Measurements from ENCODE around the gene EVA1C. TPM values are rescaled to one million over a fixed set of nuclear protein-coding genes. Genes with fewer than 3 reads are reported as not detected.
A peak's percentile ranks its signal among the peaks of the same experiment; 100 is the strongest.
"Not testable (repeated sequence)": the region's sequence is repeated elsewhere in the genome, so short reads cannot be mapped to it uniquely, and the experiment has no call there.

Gene EVA1C
- total RNA-seq, 4 donors from 2014 or later = 57.4 to 108 (median 66.7) TPM

DNA sequence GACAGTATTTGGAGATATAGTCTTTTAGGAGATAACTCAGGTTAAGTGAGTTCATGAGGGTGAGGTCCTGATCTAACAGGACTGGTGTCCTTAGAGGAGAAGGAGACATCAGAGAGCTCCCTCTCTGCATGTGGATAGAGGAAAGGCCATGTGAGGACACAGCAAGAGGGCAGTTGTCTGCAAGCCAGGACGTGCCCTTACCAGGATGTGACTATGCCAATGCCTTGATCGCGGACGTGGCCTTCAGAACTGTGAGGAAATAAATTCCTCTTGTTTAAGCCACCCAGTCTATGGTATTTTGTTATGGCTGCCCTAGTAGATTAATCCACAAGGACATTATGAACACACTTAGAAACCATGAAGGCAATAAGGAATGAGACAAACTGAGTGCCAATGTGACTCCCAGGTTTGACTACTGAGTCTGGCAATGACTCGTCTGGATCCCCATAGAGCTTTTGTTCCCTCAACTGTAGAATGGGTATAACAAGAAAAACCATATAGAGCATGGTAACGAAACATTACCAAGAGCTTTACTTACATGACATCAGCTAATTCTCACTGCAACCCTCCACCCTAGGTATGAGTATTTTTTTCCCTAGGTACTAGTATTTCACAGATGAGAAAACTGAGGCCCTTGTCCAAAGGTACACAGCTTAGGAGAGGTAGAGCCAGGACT is 26.2 kb upstream of the EVA1C start:
- DNase-seq (ENCODE audit: low spot score in 2 of 2) = no peak
- 54 to 65% methylated on average over 6 of the region's 6 CpGs for WGBS, 2 donors
- TF ChIP-seq POLR2A (IDR thresholded peaks at IDR 0.05) = no peak
- TF ChIP-seq, protein P1, sequence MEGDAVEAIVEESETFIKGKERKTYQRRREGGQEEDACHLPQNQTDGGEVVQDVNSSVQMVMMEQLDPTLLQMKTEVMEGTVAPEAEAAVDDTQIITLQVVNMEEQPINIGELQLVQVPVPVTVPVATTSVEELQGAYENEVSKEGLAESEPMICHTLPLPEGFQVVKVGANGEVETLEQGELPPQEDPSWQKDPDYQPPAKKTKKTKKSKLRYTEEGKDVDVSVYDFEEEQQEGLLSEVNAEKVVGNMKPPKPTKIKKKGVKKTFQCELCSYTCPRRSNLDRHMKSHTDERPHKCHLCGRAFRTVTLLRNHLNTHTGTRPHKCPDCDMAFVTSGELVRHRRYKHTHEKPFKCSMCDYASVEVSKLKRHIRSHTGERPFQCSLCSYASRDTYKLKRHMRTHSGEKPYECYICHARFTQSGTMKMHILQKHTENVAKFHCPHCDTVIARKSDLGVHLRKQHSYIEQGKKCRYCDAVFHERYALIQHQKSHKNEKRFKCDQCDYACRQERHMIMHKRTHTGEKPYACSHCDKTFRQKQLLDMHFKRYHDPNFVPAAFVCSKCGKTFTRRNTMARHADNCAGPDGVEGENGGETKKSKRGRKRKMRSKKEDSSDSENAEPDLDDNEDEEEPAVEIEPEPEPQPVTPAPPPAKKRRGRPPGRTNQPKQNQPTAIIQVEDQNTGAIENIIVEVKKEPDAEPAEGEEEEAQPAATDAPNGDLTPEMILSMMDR (IDR thresholded peaks at IDR 0.05) = no peak
- no peak overlapping the region for H3K4me3 ChIP-seq (ENCODE audit: low read depth, poor library complexity, severe bottlenecking)
- intact Hi-C loops (cut with DNase I; ENCODE audit: low total_unique reads) = loop anchor here (10.0 kb wide), 1 partner anchor 208 kb away; no protein-coding TSS in a partner anchor

DNA sequence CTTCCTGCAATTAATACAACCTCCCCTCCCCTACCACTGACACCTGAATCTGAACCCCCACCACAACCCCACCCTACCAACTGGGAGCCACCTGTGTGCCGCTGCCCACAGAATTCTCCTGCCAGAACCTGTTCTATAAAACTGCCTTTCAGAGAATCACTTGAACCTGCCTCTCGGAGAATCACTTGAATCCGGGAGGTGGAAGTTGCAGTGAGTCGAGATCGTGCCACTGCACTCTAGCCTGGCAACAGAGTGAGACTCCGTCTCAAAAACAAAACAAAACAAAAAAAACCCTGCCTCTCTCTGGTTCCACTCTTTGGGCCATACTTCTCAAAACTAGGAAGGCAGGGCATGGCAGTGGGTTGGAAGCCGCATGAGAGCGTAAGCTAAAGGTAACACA is 25.4 kb upstream of the EVA1C start:
- 88 to 93% methylated on average over 8 of the region's 8 CpGs for WGBS, 2 donors

DNA sequence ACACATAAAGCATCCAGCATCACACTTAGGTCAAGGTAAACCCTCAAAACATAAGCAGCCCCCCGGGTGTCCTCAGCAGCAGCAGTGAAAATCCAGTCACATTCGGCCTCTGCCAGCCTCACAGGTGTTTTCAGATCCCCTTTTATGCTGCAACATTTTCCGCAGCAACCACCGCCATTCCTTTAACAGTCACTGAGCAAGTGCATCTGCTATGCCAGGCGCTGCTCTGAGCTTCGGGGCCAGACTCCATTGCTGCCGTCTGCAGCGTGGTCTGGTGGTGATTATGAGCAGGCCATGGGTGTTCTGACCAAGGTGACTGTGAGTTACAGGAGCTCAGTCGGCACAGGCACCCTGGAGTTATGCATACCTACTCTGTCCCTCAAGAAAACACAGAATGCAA is 24.2 kb upstream of the EVA1C start:
- 82 to 93% methylated on average over 9 of the region's 9 CpGs for WGBS, 2 donors
- intact Hi-C loops (cut with DNase I; ENCODE audit: low total_unique reads) = loop anchor here (10.0 kb wide), 1 partner anchor 206 kb away; no protein-coding TSS in a partner anchor
- no peak for DNase-seq (ENCODE audit: low spot score in 2 of 2)
- H3K4me3 ChIP-seq (ENCODE audit: low read depth, poor library complexity, severe bottlenecking) = no peak overlapping the region
- no peak for TF ChIP-seq POLR2A (IDR thresholded peaks at IDR 0.05)
- TF ChIP-seq, protein P1 (IDR thresholded peaks at IDR 0.05) = no peak

More for the DNA sequence above, 25.4 kb upstream of the EVA1C start:
- intact Hi-C loops (cut with DNase I; ENCODE audit: low total_unique reads) = loop anchor here (10.0 kb wide), 1 partner anchor 208 kb away; no protein-coding TSS in a partner anchor
- no peak overlapping the region for H3K4me3 ChIP-seq (ENCODE audit: low read depth, poor library complexity, severe bottlenecking)
- no peak for DNase-seq (ENCODE audit: low spot score in 2 of 2)
- TF ChIP-seq POLR2A (IDR thresholded peaks at IDR 0.05) = no peak
- TF ChIP-seq, protein P1 (IDR thresholded peaks at IDR 0.05) = no peak

DNA sequence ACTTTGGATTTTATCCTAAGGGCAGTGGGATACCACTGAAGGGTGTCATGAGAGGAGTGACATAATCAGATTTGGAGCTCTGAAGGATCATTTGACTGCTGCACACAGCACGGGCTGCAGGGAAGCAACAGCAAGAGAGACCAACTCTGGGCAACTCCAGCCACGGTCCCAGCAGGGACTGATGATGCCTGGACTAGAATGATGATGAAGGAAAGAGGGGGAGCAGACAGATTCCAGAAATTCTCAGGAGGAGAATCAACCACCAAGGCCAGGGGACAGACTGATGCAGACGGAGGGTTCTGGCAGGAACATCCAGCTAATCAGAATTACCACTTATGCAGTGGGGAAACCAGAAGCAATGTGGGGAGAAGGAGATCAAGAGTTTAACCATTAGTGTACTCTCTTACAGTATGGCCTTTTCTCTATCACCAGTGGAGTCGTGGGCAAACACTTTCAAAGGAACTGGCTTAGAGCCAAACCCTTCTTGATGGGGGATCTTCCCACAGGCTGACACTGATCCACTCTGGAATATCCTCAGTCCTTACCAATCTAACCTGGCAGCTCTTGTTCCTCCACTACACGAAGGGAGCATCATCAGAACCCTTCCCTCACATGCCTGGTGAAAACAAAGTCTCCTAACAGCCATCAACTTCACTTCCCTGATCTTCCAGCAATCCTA is 23.0 kb upstream of the EVA1C start:
- TF ChIP-seq, protein P1 (IDR thresholded peaks at IDR 0.05) = no peak
- TF ChIP-seq POLR2A (IDR thresholded peaks at IDR 0.05) = no peak
- WGBS, 2 donors = 67 to 69% methylated on average over 5 of the region's 5 CpGs
- intact Hi-C loops (cut with DNase I; ENCODE audit: low total_unique reads) = loop anchor here (10.0 kb wide), 1 partner anchor 205 kb away; no protein-coding TSS in a partner anchor
- no peak overlapping the region for H3K4me3 ChIP-seq (ENCODE audit: low read depth, poor library complexity, severe bottlenecking)
- DNase-seq (ENCODE audit: low spot score in 2 of 2) = no peak

DNA sequence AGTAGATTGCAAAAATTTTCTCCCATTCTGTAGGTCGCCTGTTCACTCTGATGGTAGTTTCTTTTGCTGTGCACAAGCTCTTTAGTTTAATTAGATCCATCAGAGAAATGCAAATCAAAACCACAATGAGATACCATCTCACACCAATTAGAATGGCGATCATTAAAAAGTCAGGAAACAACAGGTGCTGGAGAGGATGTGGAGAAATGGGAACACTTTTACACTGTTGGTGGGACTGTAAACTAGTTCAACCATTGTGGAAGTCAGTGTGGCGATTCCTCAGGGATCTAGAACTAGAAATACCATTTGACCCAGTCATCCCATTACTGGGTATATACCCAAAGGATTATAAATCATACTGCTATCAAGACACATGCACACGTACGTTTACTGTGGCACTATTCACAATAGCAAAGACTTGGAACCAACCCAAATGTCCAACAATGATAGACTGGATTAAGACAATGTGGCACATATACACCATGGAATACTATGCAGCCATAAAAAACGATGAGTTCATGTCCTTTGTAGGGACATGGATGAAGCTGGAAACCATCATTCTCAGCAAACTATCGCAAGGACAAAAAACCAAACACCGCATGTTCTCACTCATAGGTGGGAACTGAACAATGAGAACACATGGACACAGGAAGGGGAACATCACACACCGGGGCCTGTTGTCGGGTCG is 21.8 kb upstream of the EVA1C start:
- H3K4me3 ChIP-seq (ENCODE audit: low read depth, poor library complexity, severe bottlenecking); DNase-seq (ENCODE audit: low spot score in 2 of 2); intact Hi-C loops (cut with DNase I; ENCODE audit: low total_unique reads): not testable (repeated sequence)
- WGBS, 2 donors = 91 to 94% methylated on average over 10 to 11 of the region's 11 CpGs

DNA sequence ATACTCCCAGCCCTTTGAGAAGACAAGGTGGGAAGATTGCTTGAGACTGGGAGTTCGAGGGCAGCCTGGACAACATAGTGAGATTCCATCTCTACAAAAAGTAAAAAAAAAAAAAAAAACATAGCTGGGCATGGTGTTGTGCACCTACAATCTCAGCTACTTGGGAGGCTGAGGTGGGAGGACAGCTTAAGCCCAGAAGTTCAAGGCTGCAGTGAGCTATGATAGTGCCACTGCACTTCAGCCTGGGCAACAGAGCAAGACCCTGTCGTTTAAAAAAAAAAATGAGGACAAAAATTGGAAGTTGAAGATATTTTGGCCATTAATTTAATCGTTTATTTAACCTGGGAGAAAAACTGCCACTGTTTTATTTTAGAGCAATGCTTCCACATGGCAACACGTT is 20.8 kb upstream of the EVA1C start:
- peak overlapping the region; percentile 91 for H3K4me3 ChIP-seq (ENCODE audit: low read depth, poor library complexity, severe bottlenecking)
- 61 to 63% methylated on average over 4 of the region's 4 CpGs for WGBS, 2 donors
- no peak for DNase-seq (ENCODE audit: low spot score in 2 of 2)
- TF ChIP-seq, protein P1 (IDR thresholded peaks at IDR 0.05) = no peak
- TF ChIP-seq POLR2A (IDR thresholded peaks at IDR 0.05) = no peak
- intact Hi-C loops (cut with DNase I; ENCODE audit: low total_unique reads) = no loop called here

All from lower leg skin (tissue), 4 donors.